HuH-7 (cell line): ENCODE data around the gene WDR45.
"Not testable (repeated sequence)": the region's sequence is repeated elsewhere in the genome, so short reads cannot be mapped to it uniquely, and the experiment has no call there.

Experiments used
- DNase-seq: peaks from one replicate; pipeline ENCODE4 v3.0.0; 2011; ENCODE audit warnings: low spot score

Gene WDR45

GRCh38 chrX:49079489-49080428, at the start of gene WDR45:
WDR45 (minus strand) TSS chrX:49079887; CDS start chrX:49078095, 1,792 bp downstream.
- peak; percentile 97 for DNase-seq

GRCh38 chrX:49129427-49129826, 49.7 kb upstream of the WDR45 start:
- DNase-seq: no peak

DNA sequence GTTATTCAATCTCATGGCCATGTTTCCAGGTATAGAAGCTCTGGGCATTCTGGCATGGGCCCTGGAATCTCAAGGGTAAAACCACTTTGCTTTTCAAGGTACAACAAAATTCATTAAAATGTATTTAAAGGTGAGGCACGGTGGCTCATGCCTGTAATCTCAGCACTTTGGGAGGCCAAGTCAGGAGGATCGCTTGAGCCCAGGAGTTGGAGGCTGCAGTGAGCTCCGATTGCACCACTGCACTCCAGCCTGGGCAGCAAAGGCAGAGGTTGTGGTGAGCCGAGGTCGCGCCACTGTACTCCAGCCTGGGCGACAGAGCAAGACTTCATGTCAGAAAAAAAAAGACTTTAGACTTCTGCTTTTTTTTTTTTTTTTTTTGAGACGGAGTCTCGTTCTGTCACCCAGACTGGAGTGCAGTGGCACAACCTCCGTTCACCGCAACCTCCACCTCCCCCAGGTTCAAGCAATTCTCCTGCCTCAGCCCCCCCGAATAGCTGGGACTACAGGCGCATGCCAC, 48.1 kb upstream of the WDR45 start:
- DNase-seq: not testable (repeated sequence)

DNA sequence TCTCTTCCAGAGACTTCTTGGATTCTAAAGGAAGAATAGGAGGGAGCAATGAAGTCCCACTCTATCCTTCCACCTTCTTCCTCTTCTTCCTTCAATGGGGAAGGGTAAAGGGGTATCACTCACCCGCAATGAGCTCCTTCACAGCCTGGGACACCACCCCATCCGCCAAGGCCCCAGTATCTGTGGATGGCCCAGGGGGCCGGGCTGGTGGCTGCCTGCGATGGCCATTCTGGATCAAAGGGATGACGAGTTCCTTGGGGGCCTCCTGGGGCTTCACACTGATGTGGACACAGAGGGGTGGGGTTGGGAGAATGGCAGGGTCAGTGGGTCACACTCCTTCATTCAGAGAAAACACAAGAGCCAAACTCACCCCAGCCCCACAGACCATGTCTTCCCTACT, 42.8 kb upstream of the WDR45 start:
- DNase-seq: no peak

DNA sequence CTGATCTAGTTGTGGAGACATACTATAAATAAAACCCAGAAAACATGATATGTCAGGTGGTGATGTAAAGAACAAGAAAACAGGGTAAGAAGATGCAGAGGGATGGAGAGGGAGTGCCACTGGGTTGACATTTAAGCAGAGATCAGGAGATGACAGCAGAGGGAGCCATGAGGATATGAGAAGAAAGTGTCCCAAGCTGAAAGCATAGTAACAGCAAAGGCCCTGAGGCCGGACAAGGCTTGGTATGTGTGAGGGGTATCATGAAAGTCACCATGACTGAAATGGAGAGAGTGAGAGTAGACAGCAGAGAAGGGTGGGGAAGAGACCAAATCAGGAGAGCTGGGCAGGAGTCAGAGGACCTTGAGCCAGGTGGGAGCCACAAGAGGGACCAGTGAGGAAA, 40.4 kb upstream of the WDR45 start:
- DNase-seq: no peak

GRCh38 chrX:49117581-49117980, 37.9 kb upstream of the WDR45 start:
- DNase-seq: no peak

DNA sequence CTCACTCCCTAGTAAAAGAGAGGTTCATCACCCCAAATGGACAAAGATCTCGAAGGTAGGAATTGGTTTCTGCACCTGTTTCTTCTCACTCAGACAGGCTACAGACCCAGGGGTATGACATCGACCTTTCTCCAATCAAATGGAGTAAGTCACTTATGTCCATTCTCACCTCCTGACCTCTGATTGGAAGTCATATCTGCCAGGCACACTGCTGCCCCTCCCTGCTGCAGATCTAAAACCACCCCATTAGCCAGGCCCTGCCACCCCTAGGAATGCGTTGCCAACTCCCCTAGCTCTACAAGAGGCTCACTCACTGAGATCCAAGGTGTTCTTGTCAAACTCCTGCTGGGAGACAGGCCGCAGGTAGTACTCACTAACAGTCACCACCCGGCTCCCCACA, 37.0 kb upstream of the WDR45 start:
- no peak for DNase-seq

DNA sequence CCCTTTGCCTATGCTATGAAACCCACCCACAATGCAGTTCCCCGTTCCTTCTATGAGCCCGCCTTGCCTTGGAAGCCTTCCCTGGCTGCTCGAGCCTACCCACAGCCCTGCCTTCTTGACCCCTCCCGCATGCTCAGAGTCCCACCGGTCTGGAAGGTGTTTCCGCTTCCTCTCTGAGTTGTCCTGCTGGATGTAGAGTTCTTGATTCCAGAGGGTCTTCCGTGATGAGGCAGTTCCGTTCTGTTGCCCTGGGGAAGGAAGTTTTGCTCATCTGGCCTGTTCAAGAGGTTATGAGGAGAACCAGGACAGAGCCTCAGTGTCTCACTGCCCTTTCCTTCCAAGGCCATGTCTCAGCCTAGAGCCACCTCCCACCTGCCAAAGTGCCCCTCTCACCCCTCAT, 36.4 kb upstream of the WDR45 start:
- DNase-seq: no peak

GRCh38 chrX:49111791-49112190, 32.1 kb upstream of the WDR45 start:
- DNase-seq: no peak

- DNase-seq: no peak
Measured at GRCh38 chrX:49110417-49110816, 30.7 kb upstream of the WDR45 start.

GRCh38 chrX:49108641-49109040, 29.0 kb upstream of the WDR45 start:
- no peak for DNase-seq

DNA sequence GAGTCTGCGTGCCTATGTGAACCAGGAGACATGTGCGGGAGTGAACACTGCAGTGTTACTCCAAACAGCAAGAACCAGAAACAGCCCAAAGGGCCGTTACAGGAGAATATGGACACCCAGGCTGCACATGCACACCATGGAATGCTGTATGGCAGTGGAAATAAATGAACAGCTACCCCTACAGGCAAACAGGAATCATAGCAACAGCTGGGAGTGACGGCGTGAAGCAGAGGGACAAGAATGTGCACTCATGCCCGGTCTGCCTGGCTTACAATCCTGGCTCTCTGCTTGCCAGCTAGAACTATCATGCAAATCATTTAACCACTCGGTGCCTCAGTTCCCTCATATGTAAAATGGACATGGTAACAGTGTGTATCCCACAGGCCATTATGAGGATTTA, 27.2 kb upstream of the WDR45 start:
- DNase-seq: peak; percentile 50

- DNase-seq: no peak
Measured at GRCh38 chrX:49106296-49106695, 26.6 kb upstream of the WDR45 start.

- no peak for DNase-seq
Measured at GRCh38 chrX:49103637-49104036, 23.9 kb upstream of the WDR45 start.

DNA sequence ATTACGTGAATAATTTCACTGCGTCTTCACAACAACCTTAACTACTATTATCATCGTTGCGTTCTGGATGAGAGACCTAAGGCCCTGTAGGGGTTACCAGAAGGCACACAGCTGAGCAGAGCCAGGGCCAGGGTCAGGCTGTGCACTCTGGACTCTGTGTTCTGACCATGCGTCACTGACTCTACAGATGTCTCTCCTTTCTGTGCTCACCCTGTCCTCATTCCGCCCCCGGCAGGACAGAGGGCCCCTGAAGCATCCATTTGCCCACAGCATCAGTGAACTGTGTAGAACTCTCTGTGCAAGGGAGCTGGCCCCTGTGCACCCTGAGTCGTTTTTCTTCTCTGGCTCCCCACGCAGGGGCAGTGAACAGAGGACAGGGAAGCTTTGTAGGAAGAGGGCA, 22.5 kb upstream of the WDR45 start:
- peak; percentile 30 for DNase-seq

DNA sequence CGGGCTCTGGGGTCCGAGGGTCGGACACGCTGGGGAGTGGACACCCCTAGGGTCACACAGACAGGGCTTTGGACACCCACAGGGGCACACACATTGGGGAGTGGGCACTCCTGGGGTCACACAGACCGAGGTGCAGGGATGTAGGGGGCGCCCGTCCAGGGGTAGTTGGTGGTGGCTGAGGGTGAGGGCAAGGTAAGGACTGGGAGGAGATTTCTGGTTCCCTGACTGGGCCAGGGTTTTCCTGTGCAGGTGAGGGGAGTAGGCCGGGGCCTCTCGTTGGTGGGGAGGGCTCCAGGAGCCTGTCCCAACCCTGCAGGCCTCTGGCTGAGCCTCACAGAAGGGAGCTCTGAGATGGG, 21.9 kb upstream of the WDR45 start:
- no peak for DNase-seq

DNA sequence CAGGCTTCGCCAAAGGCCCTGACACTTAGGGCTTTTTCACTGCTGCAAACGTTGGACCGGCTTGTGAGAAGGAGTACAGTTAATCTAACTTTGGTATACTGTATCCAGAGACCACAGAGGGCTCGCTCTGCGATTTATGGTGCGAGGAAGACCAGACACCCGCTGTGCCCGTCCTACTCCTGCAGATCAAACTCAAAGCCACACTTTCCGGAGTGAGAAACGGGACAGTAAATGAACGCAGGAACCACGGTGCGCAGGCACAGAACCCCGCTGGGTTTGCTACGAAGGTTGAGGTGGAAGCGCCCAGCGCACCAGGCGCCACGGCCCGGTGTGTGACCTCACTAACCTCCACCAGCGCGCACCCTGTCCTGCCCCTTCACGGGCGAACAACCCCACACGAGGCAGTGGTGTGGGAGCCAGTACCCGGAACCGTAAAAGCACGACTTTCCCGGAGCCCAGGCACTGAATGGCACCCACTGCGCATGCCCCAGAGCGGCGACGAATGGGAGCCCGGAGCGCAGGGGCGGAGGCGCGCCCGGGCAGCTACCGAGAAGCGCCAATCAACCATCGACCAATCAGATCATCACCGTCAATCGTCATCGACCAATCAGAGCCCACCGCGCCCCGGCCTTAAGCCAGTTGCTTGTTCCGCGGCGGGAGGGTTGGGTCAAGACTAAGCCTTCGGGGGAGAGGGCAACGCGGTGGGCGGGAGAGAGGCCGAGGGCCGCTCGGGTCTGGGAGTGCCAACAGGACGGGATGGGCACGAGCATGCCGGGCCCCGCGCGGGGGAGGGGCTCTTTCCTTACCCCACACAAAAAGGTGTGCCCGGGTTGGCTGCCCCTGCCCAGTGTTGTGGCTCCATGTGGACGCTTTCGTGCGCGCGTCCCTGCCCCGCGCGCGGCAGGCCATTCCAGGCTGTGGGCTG, 21.3 kb upstream of the WDR45 start:
- peak; percentile 100 for DNase-seq

DNA sequence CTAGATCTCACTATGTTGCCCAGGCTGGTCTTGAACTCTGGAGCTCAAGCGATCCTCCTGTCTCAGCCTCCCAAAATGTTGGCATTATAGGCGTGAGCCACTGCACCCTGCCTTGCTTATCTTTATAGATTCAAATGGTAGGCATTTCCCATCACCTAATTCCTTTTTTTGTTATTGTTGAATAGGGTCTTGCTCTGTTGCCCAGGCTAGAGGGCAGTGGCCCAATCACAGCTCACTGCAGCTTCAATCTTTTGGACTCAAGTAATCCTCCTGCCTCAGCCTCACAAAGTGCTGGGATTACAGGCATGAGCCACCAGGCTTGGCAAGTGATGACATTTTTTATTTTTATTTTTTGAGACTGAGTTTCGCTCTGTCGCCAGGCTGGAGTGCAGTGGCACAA, 16.7 kb upstream of the WDR45 start:
- no peak for DNase-seq

DNA sequence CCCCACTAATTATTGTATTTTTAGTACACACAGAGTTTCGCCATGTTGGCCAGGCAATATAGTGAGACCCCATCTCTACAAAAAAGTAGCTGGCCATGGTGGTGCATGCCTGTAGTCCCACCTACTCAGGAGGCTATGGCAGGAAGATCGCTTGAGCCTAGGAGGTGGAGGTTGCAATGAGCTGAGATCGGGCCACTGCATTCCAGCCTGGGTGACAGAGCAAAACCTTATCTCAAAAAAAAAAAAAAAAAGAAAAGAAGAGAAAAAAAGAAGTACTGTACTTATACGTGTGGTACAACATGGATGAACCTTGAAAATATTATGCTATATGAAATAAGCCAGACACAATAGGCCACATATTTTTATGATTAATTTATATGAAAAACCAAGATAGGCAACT, 9.9 kb upstream of the WDR45 start:
- no peak for DNase-seq

GRCh38 chrX:49082271-49082871, 2.7 kb upstream of the WDR45 start:
- no peak for DNase-seq

DNA sequence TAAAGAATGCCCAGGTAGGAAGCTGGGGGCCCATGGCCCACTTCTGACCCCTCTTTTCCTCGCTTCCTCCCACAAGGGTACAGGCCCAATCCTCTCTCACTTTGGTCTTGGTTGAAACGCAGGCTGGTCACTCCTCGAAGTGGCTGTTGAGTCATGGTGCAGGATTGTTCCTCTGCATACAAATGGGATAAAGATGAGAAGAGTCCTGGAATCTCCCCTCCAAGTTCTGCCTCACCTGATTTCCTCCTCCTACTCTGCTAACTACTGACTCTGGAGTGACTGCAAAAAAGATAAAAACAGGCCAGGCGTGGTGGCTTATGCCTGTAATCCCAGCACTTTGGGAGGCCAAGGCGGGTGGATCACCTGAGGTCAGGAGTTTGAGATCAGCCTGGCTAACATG, 1.7 kb downstream of the WDR45 start:
- DNase-seq: no peak

DNA sequence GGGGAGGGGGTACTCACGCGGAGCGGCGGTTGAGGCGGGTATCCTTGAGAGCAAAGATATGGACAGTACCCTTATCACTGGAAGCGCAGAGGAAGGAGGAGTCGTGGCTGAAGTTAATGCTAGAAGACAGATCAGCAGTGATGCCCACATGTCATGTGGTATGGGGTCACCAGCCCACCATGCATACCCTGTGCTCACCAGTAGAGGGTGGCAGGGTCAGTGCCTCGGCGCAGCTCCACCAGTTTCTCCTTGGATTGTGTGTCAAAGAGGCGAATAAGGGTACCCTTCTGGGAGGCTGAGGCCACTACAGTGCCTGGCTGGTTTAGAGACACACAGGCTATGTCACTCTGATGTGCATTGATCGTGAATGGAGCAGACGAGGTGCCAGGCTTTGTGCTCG, 4.3 kb downstream of the WDR45 start:
- no peak for DNase-seq
